ENCODE measurements around the gene SPINT2.
A peak's percentile ranks its signal among the peaks of the same experiment; 100 is the strongest.

Gene SPINT2

GRCh38 chr19:38294090-38294489 lies 29.7 kb downstream of the SPINT2 start:
- DNase-seq (ENCODE audit: low read depth in 1 of 2, low spot score in 1 of 2): no peak

GRCh38 chr19:38298821-38299680 lies 34.7 kb downstream of the SPINT2 start:
- no peak for DNase-seq (ENCODE audit: low read depth in 1 of 2, low spot score in 1 of 2)

- DNase-seq (ENCODE audit: low read depth in 1 of 2, low spot score in 1 of 2): no peak
Observed at GRCh38 chr19:38303517-38304351, 39.4 kb downstream of the SPINT2 start, which contains the start of gene C19orf33. TSS of gene C19orf33 (plus strand) at chr19:38304251. CDS start at chr19:38304262, 11 bp downstream.

GRCh38 chr19:38304352-38304865 lies 40.0 kb downstream of the SPINT2 start:
- no peak for DNase-seq (ENCODE audit: low read depth in 1 of 2, low spot score in 1 of 2)

- no peak for DNase-seq (ENCODE audit: low read depth in 1 of 2, low spot score in 1 of 2)
Observed at GRCh38 chr19:38304866-38305429, 40.6 kb downstream of the SPINT2 start.

- no peak for DNase-seq (ENCODE audit: low read depth in 1 of 2, low spot score in 1 of 2)
Observed at GRCh38 chr19:38306236-38306635, 41.9 kb downstream of the SPINT2 start.

GRCh38 chr19:38307076-38307475 lies 42.7 kb downstream of the SPINT2 start:
- DNase-seq (ENCODE audit: low read depth in 1 of 2, low spot score in 1 of 2): no peak

- no peak for DNase-seq (ENCODE audit: low read depth in 1 of 2, low spot score in 1 of 2)
Observed at GRCh38 chr19:38307597-38307996, 43.2 kb downstream of the SPINT2 start.

GRCh38 chr19:38308006-38308766 lies 43.8 kb downstream of the SPINT2 start:
- no peak for DNase-seq (ENCODE audit: low read depth in 1 of 2, low spot score in 1 of 2)

GRCh38 chr19:38308926-38309614 lies 44.7 kb downstream of the SPINT2 start:
- DNase-seq (ENCODE audit: low read depth in 1 of 2, low spot score in 1 of 2): no peak

GRCh38 chr19:38309615-38310278 lies 45.4 kb downstream of the SPINT2 start:
- no peak for DNase-seq (ENCODE audit: low read depth in 1 of 2, low spot score in 1 of 2)

GRCh38 chr19:38310279-38310670 lies 45.9 kb downstream of the SPINT2 start:
- no peak for DNase-seq (ENCODE audit: low read depth in 1 of 2, low spot score in 1 of 2)

- DNase-seq (ENCODE audit: low read depth in 1 of 2, low spot score in 1 of 2): no peak
Observed at GRCh38 chr19:38310986-38311385, 46.6 kb downstream of the SPINT2 start.

GRCh38 chr19:38315657-38316476 lies 51.5 kb downstream of the SPINT2 start, which contains the start of gene YIF1B:
TSS of gene YIF1B (minus strand) at chr19:38315947. CDS start at chr19:38315917, 30 bp downstream.
- peak; percentile 91 to 93 for DNase-seq (ENCODE audit: low read depth in 1 of 2, low spot score in 1 of 2)

- no peak for DNase-seq (ENCODE audit: low read depth in 1 of 2, low spot score in 1 of 2)
Observed at GRCh38 chr19:38316477-38317067, 52.2 kb downstream of the SPINT2 start.

GRCh38 chr19:38317104-38317612 lies 52.8 kb downstream of the SPINT2 start:
- no peak for DNase-seq (ENCODE audit: low read depth in 1 of 2, low spot score in 1 of 2)

GRCh38 chr19:38318660-38319059 lies 54.3 kb downstream of the SPINT2 start:
- DNase-seq (ENCODE audit: low read depth in 1 of 2, low spot score in 1 of 2): no peak

Measured in stimulated activated CD4-positive, alpha-beta T cell treated with anti-CD3 and anti-CD28 coated beads, Interleukin-15, amount 100 ng/mL, for 1 hour (primary cell).